ENCODE data around the gene DOCK1.

DOCK1 gene

GRCh38 chr10:127148066-127148932, 243.1 kb downstream of the DOCK1 start:
- TF ChIP-seq CTCF (IDR thresholded peaks at IDR 0.05; ENCODE audit: extremely low read depth, missing control alignments) = no peak

GRCh38 chr10:127148933-127149220, 243.6 kb downstream of the DOCK1 start:
- TF ChIP-seq CTCF (IDR thresholded peaks at IDR 0.05; ENCODE audit: extremely low read depth, missing control alignments) = no peak
- DNase-seq (ENCODE audit: low spot score) = no peak

More at GRCh38 chr10:127148066-127148932, 243.1 kb downstream of the DOCK1 start:
- no peak for DNase-seq (ENCODE audit: low spot score)

GRCh38 chr10:127149501-127150081, 244.4 kb downstream of the DOCK1 start:
- TF ChIP-seq CTCF (IDR thresholded peaks at IDR 0.05; ENCODE audit: extremely low read depth, missing control alignments) = no peak
- no peak for DNase-seq (ENCODE audit: low spot score)

- DNase-seq (ENCODE audit: low spot score) = no peak
- TF ChIP-seq CTCF (IDR thresholded peaks at IDR 0.05; ENCODE audit: extremely low read depth, missing control alignments) = no peak
These were observed 244.9 kb downstream of the DOCK1 start for GRCh38 chr10:127150136-127150535.

- TF ChIP-seq CTCF (IDR thresholded peaks at IDR 0.05; ENCODE audit: extremely low read depth, missing control alignments) = no peak
These were observed 246.3 kb downstream of the DOCK1 start for GRCh38 chr10:127151541-127151940.

GRCh38 chr10:127151981-127152699, 246.9 kb downstream of the DOCK1 start:
- no peak for DNase-seq (ENCODE audit: low spot score)
- TF ChIP-seq CTCF (IDR thresholded peaks at IDR 0.05; ENCODE audit: extremely low read depth, missing control alignments) = no peak

More at GRCh38 chr10:127151541-127151940, 246.3 kb downstream of the DOCK1 start:
- no peak for DNase-seq (ENCODE audit: low spot score)

GRCh38 chr10:127153181-127153580, 248.0 kb downstream of the DOCK1 start:
- no peak for DNase-seq (ENCODE audit: low spot score)
- TF ChIP-seq CTCF (IDR thresholded peaks at IDR 0.05; ENCODE audit: extremely low read depth, missing control alignments) = no peak
